ENCODE results near the gene UMAD1.

- TF ChIP-seq GATA2 (IDR thresholded peaks at IDR 0.05; ENCODE audit: low read depth, low read length) (peak; percentile 74), GATA3 (IDR thresholded peaks at IDR 0.05; ENCODE audit: low read depth, low read length) (no peak)
Measured at GRCh38 chr7:7701527-7701926, 61.0 kb downstream of the UMAD1 start.

All from SH-SY5Y (cell line).